ENCODE results near the gene CDH5.

The CDH5 gene

DNA sequence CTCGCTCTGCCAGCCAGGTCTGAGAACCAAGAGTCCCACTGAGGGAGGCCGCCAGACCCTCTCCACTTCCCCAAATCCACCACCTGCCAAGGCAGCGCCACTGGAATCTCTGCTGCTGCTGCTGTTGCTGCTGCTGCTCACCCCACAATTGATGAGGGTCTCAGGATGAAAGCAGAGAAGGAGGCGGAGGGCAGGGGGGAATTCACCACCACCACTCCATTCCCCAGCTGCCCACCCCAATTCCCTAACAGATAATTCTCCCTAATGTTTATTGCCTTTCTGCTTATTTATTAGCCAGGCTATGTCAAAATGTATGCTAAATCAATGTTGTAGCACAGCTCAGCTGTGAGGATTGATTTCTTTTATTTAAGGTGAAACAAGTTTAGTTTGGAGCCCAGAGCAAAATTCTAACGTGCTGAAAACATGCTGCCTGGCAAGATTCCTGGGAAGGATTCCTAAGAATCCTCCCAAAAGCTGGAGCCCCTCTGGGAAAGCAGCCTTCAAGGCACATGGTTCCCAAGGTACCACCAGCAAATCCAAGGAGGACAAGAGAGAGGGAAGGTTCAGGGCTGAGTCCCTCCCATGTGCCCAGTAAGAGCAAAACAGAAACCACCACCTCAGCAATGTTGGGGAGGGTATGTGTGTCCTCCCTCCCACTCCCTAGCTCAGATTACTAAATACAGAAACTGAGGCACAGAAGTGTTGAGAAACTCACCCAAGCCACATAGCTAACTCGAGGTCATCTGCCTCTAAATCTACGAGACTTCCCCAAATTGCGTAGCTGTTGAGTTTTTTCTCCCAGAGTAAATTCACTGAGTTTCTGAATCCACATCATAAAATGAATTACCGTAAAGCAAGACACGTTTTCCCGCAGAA, 12.2 kb upstream of the CDH5 start:
- DNase-seq, result no peak

DNA sequence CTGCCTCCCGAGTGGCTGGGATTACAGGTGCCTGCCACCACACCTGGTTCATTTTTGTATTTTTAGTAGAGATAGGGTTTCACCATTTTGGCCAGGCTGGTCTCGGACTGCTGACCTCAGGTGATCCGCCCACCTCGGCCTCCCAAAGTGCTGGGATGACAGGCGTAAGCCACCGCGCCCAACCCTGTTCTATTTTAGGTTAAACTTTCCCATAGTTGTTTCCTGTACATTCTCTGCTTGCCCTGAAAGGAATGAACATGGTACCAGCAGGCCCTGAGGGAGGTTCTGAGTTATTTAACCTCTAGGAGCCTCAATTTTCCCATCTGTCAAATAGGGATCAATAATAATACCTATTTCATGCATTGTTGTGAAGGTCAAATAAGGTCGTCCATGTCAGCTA, 11.0 kb upstream of the CDH5 start:
- no peak for DNase-seq

DNA sequence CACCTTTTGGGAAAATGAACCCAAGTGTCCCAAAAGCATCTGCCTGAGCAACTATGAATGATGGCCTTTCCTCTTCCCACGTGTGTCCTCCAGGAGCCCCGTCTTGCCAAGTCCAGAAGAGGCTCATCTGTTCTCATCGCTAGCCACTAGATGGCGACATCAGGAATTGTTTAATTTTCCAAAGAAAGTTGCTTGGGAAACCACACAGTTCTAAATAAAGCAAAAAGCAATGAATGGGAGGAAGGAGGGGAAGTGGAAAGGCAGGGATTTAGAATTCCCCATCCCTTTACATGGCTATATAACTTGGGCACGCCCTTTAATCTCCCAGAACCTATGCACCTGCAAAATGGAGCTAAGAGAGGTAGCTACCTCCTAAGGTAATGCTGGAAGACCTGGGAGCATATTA, 9.0 kb upstream of the CDH5 start:
- DNase-seq, result peak; percentile 24

DNA sequence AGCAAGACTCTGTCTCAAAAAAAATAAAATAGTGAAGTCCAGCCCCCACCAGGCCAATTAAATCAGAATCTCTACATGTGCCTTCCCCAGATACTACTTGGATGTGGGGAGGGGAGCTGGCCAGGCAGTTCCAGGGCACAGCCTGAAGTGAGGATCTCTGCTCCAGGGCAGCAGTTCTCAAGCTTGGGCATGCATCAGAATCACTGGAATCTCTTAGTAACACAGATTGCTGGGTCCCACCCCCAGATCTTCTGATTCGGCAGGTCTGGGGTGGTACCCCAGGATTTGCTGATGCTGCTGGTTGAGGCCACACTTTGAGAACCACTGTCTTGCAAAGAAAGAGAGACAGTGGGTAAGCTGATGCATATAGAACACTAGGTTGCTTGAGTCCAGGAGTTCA, 8.3 kb upstream of the CDH5 start:
- DNase-seq, result no peak

DNA sequence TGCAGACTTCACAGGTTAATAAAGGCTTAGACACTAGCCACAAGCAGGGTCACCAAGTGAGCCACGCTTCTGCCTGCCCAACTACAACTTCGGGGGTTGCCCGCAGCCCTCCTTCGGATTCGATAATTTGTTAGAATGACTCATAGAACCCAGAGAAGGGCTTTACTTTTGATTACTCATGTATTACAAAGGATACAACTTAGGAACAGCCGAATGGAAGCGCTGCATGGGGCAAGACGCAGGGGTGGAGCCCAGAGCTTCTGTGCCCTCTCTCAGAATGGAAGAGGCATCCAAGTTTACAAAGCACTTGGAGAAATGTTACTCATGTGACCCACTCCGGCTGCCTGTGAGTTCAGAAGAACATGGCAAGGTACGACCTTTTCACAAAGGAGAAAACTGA, 7.5 kb upstream of the CDH5 start:
- no peak for DNase-seq

DNA sequence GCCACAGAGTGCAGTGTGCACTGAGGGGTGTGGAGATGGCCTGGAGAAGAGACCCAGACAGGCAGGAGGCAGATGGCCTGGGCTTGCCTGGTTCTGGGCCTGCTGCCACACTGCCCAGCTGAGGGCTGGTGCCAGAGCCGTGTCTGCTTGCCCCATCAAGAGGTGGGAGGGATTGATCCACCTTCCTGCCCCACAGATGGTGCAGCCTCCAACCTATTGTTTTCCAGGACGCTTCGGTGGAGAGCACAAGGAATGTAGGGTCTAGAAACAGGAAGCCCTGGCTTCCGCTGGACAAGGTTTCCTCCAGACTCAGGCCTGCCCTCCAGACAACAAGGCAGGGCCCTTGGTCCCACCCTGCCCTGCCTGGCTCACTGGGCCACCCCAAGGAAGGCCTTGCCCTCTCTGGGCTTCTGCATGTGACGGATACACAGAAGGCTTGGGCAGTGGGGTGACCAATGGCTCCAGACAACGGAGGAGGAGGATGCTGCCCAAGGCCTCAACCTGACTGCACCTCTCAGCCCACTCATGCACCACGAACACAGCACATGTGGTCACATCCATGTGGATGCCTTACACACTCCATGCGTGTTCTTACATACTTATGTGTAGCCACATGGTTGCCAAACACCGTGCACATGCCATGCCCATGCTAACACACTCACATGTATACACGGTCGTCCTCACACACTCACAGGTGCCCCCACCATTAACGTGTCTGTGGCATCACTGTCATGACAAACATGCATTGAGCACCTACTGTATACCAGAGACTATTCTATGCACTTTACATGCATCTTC, 6.5 kb upstream of the CDH5 start:
- peak; percentile 20 for DNase-seq

DNA sequence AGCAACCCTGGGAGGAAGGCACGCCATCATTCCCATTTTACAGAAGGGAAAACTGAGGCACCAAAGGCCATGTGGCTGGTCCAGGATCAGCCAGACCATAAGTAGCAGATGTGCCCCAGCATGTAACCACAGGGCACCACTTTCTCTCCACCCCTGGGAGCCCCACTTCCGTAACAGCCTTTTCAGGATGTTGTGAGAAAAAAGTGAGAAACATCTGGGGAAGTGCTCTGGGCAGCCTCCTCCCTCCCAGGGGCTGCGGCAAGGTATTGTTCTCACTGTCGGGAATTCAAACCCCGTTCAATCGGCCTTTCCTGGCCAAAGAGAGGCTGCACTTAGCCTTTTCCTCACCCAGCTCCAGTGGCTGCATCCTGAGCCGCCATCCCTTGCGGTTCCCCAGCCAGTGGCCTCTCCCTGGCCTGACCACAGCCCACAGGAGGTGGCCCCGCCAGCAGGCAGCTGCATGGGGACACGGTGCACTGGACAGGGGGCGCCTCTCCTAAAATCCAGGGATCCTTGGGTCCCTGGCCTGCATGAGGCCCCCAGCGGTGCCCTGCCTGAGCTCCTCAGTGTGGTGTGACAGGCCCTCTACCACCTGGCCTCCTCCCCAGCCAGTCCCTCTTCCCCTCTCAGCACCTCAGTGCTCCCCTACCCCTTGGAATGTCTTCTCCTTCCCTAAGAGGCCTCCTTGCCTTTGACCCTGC, 5.7 kb upstream of the CDH5 start:
- no peak for DNase-seq

DNA sequence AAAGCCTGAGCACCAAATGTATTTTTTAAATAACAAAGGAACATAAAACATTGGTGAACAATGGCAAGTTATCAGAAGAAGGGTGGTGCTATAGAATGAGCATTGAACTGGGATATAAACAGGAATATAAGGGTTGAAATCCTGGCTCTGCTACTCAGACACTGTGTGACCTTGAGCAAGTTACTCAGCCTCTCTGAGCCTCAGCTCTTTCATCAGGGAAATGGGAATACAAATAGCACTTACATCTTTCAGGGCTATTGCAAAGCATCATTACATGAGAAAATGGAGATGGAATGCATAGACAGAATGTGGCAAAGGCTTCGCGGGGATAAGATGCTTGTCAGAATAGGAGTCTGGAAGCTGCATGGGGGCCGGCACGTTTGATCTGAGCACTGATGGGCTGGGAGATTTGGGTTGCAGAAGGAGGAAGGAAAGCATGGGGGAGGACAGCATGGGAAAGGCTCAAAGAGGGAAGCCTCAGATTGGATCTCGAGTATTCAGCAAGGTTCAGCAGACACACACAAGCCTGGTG, 4.8 kb upstream of the CDH5 start:
- no peak for DNase-seq

DNA sequence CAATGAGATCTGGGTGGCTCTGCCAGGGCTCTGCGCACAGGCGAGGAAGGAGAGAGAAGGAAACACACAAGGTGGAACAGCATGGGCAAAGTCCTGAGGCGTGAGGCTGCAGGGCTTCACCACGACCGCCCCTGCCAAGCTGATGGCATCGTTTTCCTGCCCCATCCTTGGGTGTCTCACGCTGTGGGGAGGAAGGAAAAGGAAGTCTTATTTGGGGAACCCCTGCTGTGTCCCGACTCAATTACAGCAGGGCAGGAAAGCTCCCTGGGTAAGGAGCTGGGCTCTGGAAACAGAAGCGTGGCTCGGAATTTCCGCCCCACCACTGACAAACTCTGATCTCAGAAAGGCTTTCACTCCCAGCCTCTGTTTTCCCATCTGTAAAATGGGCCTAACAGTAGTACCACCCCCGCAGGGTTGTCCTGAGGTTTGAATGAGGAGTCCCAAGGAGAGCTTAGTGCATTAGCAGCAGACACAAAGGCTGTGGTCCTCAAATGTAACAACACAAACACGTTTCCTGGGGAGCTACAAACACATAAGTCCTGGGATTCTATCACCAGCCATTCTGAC, 3.2 kb upstream of the CDH5 start:
- no peak for DNase-seq

DNA sequence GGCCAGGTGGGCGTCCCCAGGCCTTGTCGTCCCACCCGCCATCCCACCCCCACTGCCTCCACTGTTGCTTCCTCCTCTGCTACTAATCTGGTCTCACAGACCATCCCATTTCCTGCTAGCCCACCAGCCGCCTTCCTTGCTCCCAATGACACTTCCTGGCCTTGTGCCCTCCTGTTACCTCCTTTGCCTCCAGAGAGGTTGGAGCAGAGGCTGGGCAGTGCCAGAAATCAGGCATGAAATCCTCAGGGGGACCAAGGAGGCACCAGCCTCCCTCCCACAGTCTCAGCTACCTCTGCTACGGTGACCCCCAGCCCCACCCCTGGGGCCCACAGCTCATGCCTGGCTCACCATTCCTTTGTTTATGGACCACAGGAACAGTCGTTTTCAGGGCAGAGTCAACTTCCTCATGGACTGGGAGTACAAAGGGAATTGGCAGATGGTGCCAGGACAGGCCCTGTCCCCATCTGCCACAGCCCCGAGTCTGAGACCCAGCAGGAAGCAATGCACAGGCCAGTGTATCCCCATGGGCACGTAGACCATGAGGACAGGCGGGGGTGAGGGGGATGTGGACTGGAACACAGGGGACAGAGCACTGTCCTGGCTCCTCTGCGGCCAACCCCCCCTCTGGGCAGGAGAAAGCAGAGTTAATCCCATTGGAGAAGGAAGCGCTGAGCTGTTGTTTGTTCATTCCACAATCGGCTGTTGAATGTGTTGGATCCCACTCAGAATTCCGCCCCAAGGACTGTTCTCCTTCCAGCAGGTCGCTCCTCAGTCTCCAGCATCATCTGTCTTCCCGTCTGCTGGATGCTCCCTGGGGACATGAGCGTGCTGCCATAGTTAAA, 2.2 kb upstream of the CDH5 start:
- DNase-seq, result no peak

DNA sequence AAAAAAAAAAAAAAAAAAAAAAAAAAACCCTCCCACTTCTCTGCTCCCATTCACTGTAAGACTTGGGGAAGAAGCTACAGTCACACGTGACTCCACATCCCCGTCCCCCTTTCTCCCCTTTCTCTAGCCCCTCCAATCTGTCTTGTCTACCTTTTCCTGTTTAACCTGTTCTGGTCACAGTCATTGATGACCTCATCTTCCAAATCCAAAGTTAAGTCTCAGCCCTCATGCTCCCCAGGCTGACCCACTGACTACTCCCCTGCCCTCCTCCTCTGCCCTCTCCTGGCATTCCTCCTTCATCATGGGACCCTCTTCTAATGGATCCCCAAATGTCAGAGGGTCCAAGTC, 1.6 kb upstream of the CDH5 start:
- DNase-seq, result no peak

DNA sequence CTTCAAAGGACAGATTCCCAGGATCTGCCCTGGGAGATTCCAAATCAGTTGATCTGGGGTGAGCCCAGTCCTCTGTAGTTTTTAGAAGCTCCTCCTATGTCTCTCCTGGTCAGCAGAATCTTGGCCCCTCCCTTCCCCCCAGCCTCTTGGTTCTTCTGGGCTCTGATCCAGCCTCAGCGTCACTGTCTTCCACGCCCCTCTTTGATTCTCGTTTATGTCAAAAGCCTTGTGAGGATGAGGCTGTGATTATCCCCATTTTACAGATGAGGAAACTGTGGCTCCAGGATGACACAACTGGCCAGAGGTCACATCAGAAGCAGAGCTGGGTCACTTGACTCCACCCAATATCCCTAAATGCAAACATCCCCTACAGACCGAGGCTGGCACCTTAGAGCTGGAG, 840 bp upstream of the CDH5 start:
- no peak for DNase-seq

DNA sequence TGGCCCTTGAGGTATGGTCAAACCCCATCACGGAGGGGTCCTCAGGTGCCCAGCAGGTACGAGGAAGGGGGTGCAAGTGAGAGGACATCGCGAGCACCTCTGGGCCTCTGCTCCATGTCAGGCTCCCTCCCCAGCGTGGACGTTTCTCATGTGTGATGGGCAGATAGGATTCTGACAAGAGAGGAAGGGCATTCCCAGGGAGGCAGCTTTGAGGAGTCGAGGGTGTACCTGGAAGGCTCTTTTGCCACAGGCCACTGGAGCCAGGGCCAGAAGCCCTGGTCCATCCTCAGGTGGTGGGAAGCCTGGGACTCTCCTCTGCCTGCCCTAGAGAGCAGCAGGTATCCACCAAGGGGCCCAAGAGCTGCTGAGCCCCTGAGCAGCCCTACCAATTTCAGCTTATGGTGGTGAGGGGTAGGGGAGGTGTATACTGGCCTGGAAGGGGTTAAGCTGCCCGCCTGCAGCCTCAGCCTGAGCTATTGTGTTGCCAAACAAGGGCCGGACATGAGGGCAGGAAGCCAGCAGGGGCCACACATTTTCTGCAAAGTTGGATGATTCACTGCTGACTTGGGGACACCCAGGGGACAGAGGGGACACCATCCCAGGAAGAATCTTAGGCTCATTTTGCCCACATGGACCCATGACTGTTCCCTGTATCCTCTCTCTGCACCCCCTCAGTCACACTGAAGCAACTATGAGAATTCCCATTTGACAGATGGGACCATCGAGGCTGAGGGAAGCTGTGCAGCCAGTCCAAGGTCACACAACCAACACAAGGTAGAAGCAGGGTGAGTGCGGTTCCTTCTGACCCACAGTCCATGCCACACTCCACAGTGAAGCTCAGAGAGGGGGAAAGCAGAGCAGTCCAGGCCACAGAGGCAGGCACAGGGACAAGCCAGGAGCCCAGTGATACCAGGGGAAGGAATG, 1.7 kb downstream of the CDH5 start:
- DNase-seq, result no peak

DNA sequence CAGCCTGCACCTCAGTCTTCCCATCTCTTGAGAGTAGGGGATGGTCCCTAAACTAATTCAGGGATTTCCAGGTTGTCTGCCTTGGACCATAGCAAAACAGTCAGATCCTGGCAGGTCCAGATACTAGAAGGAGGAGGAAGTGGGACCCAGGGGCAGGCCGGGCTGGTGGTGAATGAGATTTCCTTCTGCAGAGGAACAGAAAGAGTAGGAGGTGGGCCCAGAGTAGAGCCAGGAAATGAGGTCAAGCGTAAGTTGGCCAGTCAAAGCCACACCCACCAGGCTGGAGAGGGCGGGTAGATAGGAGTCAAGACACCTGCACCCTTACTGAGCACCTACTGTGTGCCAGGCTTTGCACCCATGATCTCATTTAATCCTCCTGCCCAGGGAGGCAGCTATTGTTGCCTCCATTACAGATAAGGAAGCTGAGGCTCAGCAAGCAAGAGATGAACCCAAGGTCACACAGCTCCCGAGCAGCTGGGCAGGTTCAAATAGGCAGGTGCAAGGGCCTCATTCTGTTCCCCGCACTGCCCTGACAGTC, 2.6 kb downstream of the CDH5 start:
- no peak for DNase-seq

DNA sequence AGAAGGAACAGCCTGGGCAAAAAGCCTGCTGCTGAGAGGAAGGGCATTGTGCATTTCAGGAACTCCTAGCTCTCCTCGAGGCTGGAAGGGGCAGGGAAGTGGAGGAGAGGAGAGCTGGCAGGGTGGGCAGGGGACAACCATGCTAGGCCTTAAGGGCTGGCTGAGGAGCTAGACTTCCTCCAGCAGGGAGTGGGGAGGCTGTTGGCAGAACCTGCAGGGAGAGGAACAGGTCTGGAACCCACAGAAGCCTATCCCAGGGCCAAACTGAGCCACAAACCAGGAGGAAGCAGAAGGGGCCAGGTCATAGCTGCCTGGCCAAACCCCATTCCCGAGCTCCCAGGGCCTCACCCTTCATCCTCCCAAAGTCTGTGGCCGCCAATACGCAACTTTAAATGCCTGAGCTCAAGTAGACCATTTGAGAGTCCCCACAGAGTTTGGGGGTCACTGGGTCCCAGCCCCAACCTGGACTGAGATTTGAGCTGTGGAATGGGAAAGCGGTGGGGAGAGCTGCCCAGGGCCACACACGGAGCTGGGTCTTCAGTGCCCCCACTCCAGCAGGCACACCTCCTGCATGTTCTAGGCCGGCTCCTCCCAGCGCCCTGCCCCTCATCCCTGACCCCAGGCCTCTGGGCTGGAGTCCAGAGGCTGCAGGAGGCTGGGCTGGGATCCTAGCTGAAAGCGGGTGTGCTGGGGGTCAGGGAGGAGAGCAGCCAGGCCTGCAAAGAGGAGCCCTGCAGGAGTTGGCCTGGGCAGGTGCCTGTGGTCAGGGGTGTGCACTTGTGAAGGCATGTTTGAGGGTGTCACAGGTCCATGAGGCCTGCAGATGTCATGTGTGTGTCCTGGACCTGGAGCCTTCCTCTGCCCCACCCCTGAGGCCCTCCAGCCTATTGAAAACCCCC, 4.5 kb downstream of the CDH5 start:
- no peak for DNase-seq

DNA sequence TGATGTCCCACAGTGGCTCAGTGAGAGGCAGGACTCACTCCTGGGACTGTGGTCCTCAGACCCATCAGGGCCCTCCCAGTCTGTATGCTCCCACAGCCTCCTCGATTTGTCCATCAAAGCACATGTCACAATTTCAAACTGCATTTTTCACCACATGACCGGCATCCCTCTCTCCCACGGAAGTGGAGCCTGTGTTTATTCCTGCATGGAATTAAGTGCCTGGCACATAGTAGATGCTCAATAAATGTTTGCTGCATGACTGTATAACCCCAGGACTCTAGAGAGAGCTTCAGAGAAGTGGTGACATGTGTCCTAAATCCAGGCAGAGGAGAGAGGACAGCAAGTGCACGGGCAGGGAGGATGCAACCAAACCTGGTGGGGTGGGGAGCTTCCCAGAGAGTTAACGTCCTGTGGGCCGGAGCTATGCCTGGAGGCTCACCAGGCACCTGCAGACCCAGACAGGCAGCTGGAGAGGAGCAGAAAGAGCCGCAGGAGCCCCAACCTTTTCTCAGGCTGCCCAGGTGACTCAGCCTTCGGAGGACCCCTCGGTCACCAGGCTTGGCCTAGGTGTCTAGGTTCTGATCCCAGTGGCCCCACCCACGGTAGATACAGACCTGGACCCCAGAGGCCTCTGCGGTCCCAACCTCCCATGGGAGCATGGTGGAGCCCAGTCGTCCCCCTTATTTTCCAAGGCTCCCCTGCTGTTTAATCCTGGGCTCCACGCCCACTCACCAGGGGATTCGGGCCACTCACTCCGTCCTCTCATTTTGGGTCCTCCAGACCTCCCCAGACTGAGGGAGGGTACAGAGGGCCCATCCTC, 5.8 kb downstream of the CDH5 start:
- DNase-seq, result no peak

DNA sequence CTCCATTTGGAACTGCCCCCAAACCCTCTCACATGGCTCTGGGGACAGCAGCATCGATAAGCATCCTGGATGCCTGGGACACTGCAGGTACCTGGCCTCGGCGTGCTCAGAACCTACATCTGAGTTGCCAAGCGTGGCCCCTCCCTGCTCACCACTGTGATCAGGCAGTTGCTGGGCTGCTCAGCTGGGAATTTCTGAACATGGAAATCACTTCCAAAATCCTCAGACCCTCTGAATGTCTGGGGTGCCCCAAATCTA, 6.3 kb downstream of the CDH5 start:
- DNase-seq, result no peak

DNA sequence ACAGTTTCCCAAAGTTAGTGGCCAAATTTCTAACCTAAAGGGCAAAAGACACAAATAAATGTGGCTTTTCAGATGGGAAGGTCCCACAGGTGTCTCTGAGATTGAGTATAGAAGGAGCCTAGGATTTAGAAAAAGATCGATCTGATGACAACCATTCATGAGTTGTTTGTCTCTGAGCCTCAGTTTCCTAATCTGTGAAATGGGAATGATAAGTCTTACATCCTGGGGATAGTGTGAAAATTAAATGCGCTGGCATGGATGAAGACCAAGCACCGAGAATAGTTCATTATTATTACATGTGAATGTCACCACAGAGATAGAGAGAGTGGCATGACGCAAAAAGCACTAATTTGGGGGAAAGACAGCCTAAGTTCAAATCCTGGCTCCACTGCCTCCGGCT, 7.2 kb downstream of the CDH5 start:
- no peak for DNase-seq

DNA sequence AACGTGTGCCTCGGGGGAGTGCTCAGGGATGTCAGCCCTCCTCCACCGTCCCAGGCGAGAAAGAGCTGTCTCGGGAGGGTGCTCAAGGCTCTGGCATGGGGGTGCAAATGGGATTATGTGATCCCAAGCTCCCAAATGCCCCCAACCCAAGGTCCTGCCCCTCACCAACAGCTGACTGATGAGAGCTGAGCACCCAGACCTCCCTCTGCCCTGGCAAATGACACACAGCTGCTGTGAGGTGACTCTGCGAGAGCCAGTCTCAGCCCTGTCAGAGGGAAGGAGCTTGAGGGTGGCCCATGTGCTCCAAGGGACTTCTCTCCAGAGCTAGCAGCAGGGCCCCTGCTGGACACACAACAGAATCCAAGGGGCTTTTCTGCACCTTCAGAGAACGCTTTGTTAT, 7.7 kb downstream of the CDH5 start:
- DNase-seq, result no peak
